Smooth muscle cell (in vitro differentiated cells): Measurements from ENCODE around the gene OPN1MW. TPM values are rescaled to one million over a fixed set of nuclear protein-coding genes. Genes with fewer than 3 reads are reported as not detected.
"Not testable (repeated sequence)": the region's sequence is repeated elsewhere in the genome, so short reads cannot be mapped to it uniquely, and the experiment has no call there.

Source experiments
- DNase-seq: peaks from one replicate; lab custom pipeline; 2025; ENCODE audit not compliant: unreplicated experiment; lab: John Stamatoyannopoulos, UW
- H2AFZ ChIP-seq: fragments of 200-600 bp; sonication (generic); 2 replicates; pipeline ENCODE4 v1.6.0; 2016; ENCODE audit warnings: antibody characterized with exemption, low read depth, mild to moderate bottlenecking
- H3F3A ChIP-seq: fragments of 200-600 bp; sonication (generic); 2 replicates; pipeline ENCODE4 v1.6.0; 2017; ENCODE audit warnings: antibody characterized with exemption, low read depth
- H3K27ac ChIP-seq: fragments of 200-600 bp; sonication (generic); 2 replicates; pipeline ENCODE4 v1.5.1; 2016; ENCODE audit warnings: low read depth, mild to moderate bottlenecking
- H3K27me3 ChIP-seq: fragments of 200-600 bp; sonication (generic); 2 replicates; pipeline ENCODE4 v1.6.1; 2016; ENCODE audit warnings: low read depth, mild to moderate bottlenecking
- H3K36me3 ChIP-seq: fragments of 200-600 bp; sonication (generic); 2 replicates; pipeline ENCODE4 v1.5.1; 2016; ENCODE audit warnings: low read depth
- H3K4me1 ChIP-seq: fragments of 200-600 bp; sonication (generic); 2 replicates; pipeline ENCODE4 v1.5.1; 2016; ENCODE audit warnings: low read depth
- H3K4me2 ChIP-seq: fragments of 200-600 bp; sonication (generic); 2 replicates; pipeline ENCODE4 v1.6.0; 2016; ENCODE audit warnings: mild to moderate bottlenecking
- H3K4me3 ChIP-seq: fragments of 200-600 bp; sonication (generic); 2 replicates; pipeline ENCODE4 v1.5.1; 2016; ENCODE audit warnings: mild to moderate bottlenecking
- H3K79me2 ChIP-seq: fragments of 200-600 bp; sonication (generic); 2 replicates; pipeline ENCODE4 v1.6.0; 2016; ENCODE audit warnings: low read depth, mild to moderate bottlenecking
- H3K9ac ChIP-seq: fragments of 200-600 bp; sonication (generic); 2 replicates; pipeline ENCODE4 v1.6.0; 2016; ENCODE audit warnings: low read depth
- H3K9me3 ChIP-seq: fragments of 200-600 bp; sonication (generic); replicated peaks from 2 replicates; pipeline ENCODE4 v1.5.1; 2016; ENCODE audit warnings: low read depth
- H4K20me1 ChIP-seq: fragments of 200-600 bp; sonication (generic); 2 replicates; pipeline ENCODE4 v1.6.0; 2016; ENCODE audit warnings: low read depth
- WGBS: methylation state at CpG from one replicate; pipeline ENCODE4 v1.1.7; 2016; ENCODE audit warnings: low lambda C conversion rate; 5-methylcytosine and 5-hydroxymethylcytosine counted together
- polyA plus RNA-seq: library from polyadenylated mRNA; unstranded; fragments of >200 nt; fragmentation: Nextera tagmentation; extraction: Ambion mirVana; gene quantifications from 2 replicates; pipeline ENCODE4 v1.2.1, GENCODE V29; 2016
- total RNA-seq: library from RNA; depleted of rRNA; stranded (reverse); fragments of >200 nt; gene quantifications from 2 replicates; pipeline ENCODE4 v1.2.3, GENCODE V29; 2014

OPN1MW gene
- total and polyA plus RNA-seq, 2 experiments from 2014 or later, result not detected

DNA sequence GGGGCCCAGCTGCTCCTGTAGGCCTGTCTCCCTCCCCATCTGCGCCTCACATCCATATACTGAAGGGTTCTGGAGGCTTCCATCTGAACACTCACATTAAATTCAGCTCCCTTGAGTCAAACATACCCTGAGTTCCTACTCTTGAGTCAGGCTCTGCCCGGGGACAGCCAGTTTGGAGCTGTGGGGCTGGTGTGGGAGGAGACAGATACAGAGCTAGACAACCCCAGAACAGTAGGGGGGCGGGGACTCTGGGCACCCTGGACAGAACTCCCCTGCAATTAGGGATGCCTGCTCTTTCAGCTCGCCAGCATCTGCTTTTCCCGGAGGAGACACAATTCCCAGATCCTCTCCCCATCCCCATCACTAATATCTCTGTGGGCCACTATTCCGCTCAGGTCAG, 31.4 kb upstream of the OPN1MW start:
- not testable (repeated sequence) for H3K36me3 ChIP-seq, H3K4me1 ChIP-seq, DNase-seq, H3K79me2 ChIP-seq, H2AFZ ChIP-seq, H4K20me1 ChIP-seq, H3K4me2 ChIP-seq, H3K9ac ChIP-seq, H3K27ac ChIP-seq, H3K4me3 ChIP-seq, H3K27me3 ChIP-seq, H3F3A ChIP-seq, H3K9me3 ChIP-seq
- WGBS, result 67% methylated on average over 1 of the region's 6 CpGs

DNA sequence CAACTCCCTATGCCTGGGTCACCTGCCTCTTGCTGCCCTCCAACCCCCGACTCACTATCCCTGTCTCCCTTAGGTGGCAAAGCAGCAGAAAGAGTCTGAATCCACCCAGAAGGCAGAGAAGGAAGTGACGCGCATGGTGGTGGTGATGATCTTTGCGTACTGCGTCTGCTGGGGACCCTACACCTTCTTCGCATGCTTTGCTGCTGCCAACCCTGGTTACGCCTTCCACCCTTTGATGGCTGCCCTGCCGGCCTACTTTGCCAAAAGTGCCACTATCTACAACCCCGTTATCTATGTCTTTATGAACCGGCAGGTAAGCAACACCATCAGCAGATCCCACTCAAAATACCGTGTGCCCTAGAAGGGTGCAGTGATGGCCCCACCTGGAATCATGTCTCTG, 26.2 kb upstream of the OPN1MW start:
- H3K36me3 ChIP-seq, H3K79me2 ChIP-seq, H3K4me2 ChIP-seq, H3K9me3 ChIP-seq, H3K9ac ChIP-seq, H3K27me3 ChIP-seq, DNase-seq, H4K20me1 ChIP-seq, H3K4me1 ChIP-seq, H3K4me3 ChIP-seq, H2AFZ ChIP-seq, H3F3A ChIP-seq, H3K27ac ChIP-seq: not testable (repeated sequence)
- 91% methylated on average over 10 of the region's 11 CpGs for WGBS

DNA sequence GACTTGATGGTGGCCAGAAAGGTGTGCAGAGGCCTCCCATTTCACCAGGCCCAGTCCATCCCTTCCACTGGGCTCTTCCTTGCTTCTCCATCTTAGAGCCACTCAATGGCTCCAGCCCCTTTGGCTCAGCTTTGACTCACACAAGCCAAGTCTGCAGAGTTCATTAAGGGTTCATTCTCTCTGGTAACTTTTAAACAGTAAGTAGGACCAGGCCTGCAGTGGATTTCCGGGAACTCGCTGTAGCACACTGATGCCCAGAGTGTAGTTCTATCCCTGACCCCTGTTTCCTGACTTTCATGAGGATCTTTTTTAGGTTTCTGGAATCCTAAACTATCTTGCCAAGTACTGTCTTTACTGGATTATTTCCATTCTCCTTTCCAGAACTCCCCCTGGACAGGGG, 25.2 kb upstream of the OPN1MW start:
- H3K4me3 ChIP-seq, H4K20me1 ChIP-seq, H3K27me3 ChIP-seq, H3K4me1 ChIP-seq, H3F3A ChIP-seq, H3K9me3 ChIP-seq, H3K9ac ChIP-seq, H3K4me2 ChIP-seq, H2AFZ ChIP-seq, H3K27ac ChIP-seq, DNase-seq, H3K36me3 ChIP-seq, H3K79me2 ChIP-seq: not testable (repeated sequence)
- no CpG with 5 or more reads among the region's 2 CpGs for WGBS

DNA sequence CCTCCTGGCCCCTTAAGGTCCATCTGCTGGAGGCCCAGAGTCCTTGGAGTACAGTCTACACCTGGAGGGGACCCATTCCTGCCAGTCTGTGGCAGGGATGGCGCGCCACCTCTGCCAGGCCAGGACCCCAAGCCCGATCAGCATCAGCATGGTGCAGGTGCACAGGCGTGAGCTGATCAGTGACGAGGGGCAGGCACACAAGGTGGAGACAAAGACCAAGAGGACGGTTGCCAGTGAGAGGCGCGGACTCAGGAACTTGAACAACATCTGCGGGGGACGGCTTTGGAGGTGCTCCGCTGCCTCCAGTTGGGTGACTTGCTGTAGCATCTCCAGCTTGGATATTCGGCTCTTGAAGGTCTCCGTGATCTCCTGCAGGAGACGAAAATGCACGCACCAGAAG, 23.1 kb upstream of the OPN1MW start:
- not testable (repeated sequence) for H3K9ac ChIP-seq

DNA sequence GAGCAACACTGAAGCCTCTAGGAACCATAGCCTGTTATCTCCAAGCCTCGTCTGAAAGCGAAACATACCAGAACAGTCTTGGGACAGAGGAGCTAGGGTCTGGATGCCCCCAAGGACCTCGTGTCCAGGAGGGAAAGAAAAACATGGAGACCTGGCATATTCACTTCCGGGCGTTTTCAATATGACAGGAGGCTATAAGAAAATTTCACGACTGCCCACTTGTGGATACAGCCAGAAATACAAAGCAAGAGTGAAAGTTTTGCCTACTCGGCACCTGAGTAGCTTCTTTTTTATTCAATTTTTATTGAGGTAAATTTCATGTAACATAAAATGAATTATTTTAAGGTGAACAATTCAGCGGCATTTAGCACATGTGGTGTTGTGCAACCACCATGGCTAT, 17.5 kb upstream of the OPN1MW start:
- not testable (repeated sequence) for H3K27ac ChIP-seq, H3K4me1 ChIP-seq, H3K9me3 ChIP-seq, H3F3A ChIP-seq, H3K36me3 ChIP-seq, H4K20me1 ChIP-seq, H2AFZ ChIP-seq, DNase-seq, H3K4me3 ChIP-seq, H3K9ac ChIP-seq, H3K79me2 ChIP-seq, H3K27me3 ChIP-seq, H3K4me2 ChIP-seq
- no CpG with 5 or more reads among the region's 8 CpGs for WGBS

More for the DNA sequence above, 23.1 kb upstream of the OPN1MW start:
- H3K4me1 ChIP-seq, H3F3A ChIP-seq, DNase-seq, H4K20me1 ChIP-seq, H3K79me2 ChIP-seq, H3K27me3 ChIP-seq, H3K4me3 ChIP-seq, H3K27ac ChIP-seq, H2AFZ ChIP-seq, H3K36me3 ChIP-seq, H3K9me3 ChIP-seq, H3K4me2 ChIP-seq: not testable (repeated sequence)
- WGBS, result no CpG with 5 or more reads among the region's 15 CpGs

DNA sequence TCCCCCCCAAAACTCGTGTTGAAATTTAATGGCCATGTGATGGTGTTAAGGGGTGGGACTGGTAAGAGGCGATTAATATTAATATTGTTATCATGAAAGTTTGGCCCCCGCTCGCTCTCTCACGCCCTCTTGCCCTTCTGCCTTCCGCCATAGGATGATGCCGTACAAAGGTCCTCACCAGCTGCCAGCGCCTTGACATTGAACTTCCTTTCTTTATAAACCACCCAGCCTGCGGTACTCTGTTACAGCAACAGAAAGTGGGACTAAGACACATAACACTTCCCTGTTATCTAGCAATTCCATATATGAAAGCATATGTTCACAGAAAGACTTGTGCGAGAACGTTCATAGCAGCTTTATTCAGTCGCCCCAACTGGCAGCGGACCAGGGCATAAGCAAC, 14.0 kb upstream of the OPN1MW start:
- not testable (repeated sequence) for H3K4me3 ChIP-seq, H3K9me3 ChIP-seq, H3K4me2 ChIP-seq, H2AFZ ChIP-seq, H3K79me2 ChIP-seq, H3K27me3 ChIP-seq, H3K36me3 ChIP-seq, H3K4me1 ChIP-seq, H3K9ac ChIP-seq, H4K20me1 ChIP-seq, DNase-seq, H3K27ac ChIP-seq, H3F3A ChIP-seq
- WGBS, result no CpG with 5 or more reads among the region's 13 CpGs

DNA sequence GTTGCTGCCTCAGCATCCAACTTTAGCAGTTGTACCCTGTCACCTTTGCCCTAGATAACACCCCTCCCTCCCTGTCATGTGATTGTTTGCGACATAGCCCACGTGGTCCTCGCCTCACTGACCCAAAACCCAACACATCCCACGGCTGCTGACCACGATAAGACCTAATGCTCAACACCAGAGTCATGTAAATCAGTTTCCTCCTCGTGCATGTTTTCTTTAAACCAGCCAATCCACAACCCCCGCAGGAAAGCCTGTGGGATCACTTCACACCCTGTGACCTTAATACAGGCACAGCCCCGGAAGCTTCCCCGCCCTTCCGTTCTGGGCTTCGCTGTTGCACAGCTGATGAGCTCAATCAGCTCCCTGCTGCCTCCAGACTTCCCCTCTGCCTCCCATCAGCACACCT, 9.9 kb upstream of the OPN1MW start:
- WGBS, result no CpG with 5 or more reads among the region's 11 CpGs

DNA sequence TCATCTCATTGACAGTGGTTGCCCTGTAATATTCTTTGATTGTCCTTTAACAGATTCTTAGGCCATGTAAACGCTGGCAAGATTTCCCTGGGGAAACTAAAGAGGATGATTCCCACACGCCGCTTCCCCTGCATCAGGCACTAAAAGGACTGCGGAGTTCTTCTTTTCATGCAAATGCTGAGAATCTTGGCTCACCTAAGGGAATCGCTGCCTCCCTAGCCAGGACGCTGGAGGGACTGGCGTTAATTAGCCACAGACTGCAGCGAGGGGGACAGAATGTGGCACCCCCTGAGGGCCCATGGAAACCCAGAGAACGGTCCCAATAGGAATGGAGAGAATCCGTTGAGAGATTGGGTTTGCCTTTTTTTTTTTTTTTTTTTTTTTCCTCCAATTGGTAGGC, 8.0 kb upstream of the OPN1MW start:
- H3F3A ChIP-seq, H3K4me1 ChIP-seq, H3K9me3 ChIP-seq, H3K36me3 ChIP-seq, H2AFZ ChIP-seq, DNase-seq, H3K27ac ChIP-seq, H3K4me3 ChIP-seq, H4K20me1 ChIP-seq, H3K27me3 ChIP-seq, H3K79me2 ChIP-seq, H3K4me2 ChIP-seq, H3K9ac ChIP-seq: not testable (repeated sequence)
- whole genome bisulfite sequencing, result no CpG with 5 or more reads among the region's 10 CpGs

More for the DNA sequence above, 9.9 kb upstream of the OPN1MW start:
- not testable (repeated sequence) for H3F3A ChIP-seq, H3K27ac ChIP-seq, H4K20me1 ChIP-seq, H3K79me2 ChIP-seq, H3K4me2 ChIP-seq, H3K9ac ChIP-seq, H3K27me3 ChIP-seq, H3K36me3 ChIP-seq, H2AFZ ChIP-seq, DNase-seq, H3K4me3 ChIP-seq, H3K9me3 ChIP-seq, H3K4me1 ChIP-seq

DNA sequence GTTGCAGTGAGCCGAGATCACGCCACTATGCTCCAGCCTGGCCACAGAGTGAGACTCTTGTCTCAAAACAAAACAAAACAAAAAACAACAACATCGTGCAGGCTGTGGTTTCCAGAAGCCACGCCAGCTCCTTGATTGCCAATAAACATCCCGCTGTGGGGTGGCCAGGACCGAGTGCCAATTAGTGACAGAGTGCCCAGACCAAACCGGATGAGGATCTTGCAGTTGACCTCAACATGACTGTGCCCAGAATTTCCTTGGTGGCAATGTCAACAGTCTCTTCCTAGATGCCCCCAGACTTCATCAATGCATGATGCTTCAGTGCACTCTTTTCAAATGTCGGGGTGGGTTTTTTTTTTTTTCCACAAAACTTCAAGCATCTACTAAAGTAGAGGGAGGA, 1.4 kb downstream of the OPN1MW start:
- H2AFZ ChIP-seq, H3F3A ChIP-seq, H3K9me3 ChIP-seq, DNase-seq, H3K27me3 ChIP-seq, H3K4me1 ChIP-seq, H3K79me2 ChIP-seq, H3K27ac ChIP-seq, H3K9ac ChIP-seq, H3K4me2 ChIP-seq, H4K20me1 ChIP-seq, H3K36me3 ChIP-seq, H3K4me3 ChIP-seq: not testable (repeated sequence)
- WGBS, result no CpG with 5 or more reads among the region's 8 CpGs
